ENCODE measurements around the gene B3GAT1.

Gene B3GAT1

DNA sequence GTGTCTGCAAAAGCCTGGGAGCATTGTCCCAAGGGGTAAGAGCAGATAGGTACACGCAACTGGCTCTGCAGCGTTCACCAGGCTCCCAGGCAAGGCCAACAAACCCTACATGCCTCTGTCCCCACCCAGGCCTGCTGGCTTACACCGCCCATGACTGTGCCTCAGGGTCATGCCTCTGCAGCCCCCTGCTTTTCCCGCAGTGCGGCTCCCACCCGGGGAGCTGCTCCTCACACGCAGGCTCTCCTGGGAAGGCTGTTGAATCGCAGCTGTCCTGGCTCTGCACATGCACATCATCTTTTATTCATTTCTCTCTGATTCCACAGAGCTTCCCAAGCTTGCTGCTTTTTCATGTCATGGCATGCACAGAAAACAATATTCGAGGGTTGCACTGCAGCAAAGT is 29.2 kb upstream of the B3GAT1 start:
- no peak for DNase-seq

DNA sequence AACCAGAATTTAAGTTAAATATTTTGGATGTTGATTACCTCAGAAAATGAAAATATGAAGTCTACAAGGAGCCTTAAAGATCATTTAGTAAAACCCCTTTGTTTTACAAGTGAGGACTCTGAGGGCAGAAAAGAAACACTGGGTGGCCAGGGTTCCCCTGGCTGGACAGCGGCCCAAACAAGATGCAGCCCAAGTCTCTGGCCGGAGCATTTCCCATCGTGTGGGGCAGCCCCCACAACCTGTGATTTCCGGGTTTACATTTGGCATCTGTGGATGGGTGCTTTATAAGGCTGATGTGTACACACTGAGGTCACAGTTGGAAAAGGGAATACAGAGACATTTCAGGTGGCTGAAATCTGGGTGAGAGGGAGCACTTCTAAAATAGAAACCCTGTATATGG is 28.8 kb upstream of the B3GAT1 start:
- no peak for DNase-seq

DNA sequence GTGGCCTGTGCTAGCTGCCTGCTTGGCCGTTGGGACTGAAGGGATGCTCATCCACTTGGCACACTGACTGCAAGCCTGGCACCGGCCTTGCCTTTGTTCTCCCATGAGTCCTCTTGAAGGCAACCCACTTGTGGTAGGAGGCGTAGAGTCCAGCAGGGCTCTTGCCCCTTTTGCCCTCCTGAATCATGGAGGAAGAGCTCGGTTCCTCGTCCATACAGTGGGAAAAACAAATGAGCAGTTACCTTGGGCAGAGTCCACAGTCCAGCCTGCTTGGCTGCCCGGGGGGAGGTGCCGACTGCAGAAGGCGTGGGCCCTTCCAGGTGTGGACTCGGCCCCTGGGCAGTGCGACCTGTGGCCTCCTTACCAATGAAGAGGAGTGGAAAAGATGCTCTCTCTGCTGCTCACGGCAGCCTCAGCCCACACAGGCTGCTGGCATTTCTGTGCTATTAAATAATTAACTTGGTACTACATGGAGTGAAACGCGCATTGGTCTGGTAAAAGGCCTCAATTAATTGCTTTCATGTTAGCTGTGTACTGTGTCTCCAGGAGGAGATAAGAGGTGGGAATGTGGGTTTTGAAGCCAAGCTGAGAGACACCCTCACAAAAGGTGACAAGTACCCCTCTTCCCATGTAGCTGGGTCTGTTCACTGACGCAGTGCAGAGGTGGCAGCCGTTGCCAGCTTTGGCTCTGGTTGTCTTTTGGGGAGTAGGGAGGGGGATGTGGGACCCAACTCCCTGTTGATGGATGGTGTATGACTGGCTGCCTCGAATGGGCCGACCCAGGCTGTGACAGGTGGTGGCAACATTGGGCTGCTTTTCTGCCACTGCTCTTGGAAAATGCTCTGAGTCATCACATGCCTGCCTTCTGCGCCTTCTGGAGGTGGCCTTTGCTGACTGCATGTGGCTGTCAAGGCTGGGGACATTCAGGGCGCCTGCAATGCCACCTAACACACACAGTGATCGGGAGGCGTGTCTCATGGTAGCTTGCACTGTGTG is 26.8 kb upstream of the B3GAT1 start:
- DNase-seq = no peak

DNA sequence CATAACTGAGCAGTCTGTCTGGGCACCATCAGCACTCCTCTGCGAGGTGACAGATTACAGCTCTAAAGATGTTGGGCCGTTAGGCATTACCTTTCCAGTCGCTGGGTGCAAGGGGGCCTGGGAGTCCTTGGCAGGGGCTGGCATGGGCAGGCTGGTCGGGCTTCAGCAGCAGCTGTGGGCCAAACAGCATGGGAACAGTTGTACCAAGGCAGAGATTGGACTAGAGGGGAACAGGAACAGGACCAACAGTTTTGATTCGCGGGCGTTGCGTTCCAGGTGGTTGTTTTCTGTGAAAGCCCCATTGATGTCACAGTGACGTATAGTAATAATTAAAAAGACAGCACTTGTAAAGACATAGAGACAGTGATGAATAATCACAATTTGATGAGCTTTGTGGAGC is 25.8 kb upstream of the B3GAT1 start:
- no peak for DNase-seq

DNA sequence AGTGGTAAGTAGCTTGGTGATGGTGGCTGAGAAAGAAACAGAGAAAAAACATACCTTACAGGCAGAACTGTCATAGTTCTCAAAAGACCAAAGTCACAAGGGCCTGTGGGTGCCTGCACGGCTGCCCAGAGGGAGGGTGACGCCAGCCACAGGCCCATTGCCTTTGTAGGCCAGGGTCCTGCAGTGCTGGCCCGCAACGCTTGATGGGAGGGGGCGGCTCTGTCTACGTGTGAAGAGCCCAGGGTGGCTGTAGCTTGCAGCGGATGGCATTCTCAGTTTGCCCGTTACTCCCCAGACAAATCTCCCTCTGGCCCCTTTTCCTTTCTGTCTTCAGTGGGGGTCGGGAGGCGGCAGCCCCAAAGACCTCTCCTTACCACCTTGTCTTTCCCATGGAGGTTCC is 24.7 kb upstream of the B3GAT1 start:
- no peak for DNase-seq

DNA sequence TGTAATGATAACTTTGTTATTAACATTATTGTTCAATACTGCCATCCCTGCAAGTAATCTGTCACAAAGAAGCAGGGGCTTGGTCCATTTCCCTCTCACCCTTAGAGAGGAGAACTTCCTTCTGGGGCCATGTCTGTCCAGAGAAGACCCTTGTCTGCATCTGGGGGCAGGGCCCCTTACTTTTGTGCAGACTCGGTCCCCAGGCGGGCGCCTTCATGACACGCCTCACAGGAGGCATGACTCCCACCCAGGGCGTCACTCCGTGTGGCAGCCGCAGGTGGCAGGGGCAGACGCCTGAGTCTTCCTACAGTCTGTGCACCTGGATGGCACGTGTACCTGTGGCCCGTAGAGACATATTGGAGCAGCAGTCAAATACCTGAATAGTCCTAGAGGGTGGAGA is 21.8 kb upstream of the B3GAT1 start:
- no peak for DNase-seq

DNA sequence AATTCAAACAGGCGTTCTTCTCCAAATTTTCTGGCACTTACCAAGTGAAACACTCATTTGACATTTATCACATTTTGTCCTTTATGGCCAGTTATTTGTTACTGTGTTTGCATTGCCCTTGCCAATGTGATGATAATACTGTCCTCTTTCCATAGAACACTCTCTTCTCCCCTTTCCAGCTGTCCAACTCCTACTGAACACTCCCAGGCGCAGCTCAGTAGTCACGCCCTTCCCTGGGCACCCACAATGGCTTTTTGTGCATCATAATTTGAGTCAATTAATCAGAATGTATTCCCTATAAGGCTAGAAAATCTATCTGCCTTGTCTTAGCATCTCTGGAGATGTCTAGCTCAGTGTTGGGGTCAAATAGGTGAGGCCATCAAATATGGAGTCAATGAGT is 21.2 kb upstream of the B3GAT1 start:
- no peak for DNase-seq

DNA sequence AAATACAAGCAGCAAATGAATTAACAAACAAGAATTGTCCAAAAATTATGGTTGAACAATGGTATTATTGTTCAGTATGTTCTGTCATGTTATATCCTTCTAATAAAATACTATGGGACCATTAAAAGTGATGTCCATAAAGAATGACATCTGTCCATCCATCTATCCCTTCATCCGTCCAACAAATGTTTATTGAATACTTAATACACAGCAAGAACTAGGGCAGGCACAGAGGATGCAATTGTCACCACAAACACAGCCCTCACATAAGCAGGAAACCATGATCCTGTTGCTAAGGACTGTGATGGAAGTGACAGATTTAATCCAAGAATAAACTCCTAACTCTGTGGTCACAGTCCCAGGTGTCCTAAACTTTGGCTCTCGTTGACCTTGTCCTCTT is 20.7 kb upstream of the B3GAT1 start:
- no peak for DNase-seq

DNA sequence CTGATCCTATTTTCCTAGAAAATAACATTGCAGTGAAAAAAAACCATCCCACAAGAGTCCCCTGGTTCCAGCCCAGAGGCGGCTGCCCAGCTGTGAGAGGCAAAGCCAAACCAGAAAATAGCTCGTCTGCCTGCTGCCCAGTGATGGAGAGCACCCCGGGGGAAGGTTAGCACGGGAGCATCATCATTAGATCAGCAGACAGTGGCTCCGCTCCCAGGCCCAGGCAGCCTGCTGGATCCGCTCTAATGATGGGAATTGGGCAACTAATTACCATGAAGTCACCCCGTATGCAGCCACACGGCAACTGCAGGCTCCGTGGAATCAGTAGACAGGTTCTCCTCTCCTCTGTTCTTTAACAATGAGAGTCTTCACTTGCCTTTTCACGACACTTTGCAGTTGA is 17.1 kb upstream of the B3GAT1 start:
- DNase-seq = no peak

DNA sequence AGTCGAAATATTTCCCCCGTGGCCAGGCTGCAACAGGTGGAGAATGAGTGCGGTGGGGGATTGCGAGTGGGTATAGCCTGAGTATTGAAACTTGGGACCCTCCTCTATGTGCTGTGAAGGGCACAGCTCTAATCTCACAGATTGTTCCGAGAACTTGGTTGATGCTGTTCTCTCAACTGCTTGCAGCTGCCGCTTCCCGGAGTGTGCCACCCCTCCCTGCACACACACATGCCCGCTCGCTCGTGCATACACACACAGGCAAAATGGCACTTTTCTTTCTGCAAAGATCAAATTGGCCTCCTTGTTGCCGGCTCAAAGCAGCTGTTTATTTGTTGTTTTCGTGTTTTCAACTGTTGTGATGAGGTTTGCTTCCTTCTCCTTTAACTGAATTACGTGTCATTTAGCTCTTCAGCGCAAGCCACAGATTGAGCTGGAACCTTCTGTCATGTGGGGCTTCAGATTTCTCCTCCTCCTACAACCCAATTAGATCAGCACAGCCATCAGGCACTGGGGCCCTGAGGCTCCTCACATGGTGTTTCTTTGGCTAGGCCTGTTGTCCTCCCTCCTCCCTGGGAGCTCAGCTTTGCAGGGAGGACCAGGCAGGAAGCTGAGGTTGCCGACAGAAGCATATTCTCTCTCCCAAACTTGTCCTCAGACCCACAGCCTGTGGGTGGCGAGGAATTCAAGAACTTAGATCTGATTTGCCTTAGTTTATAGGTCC is 13.9 kb upstream of the B3GAT1 start:
- no peak for DNase-seq

DNA sequence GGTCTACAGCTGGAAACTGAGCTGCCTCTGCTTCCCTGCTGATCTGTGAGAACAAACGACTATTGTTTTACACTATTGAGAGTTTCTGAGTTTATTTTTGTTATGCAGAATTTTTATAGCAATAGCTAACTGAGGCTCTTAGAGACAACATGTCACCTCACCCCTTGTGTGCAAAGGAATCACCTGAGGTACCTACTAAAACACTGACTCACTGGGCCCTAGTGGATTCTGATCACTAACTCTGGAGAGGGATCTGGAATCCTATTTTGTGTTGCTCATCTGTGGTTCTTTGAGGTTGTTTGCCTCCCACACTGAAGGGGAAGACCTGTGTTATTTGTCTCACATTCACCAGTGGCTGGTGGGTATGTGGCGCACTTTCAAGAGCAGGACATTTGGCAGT is 13.4 kb upstream of the B3GAT1 start:
- DNase-seq = no peak

DNA sequence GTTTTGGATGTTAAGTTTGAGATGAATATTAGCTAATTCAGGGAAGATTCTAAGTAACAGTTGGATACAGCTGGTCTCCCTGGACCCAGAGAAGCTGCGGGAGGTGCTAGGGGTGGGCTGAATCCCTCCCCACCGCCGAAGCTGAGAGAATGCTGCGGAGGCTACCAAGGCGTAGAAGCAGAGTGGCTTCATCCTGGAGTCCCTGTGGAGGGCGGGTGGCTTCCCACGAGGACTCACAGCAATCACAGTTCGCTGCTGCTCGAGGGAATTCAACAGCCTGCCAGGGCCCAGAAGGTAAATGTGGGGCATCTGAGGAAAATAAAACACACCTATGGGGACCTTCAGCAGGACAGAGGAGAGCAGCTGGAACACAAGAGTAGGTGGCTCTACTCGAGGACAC is 11.1 kb upstream of the B3GAT1 start:
- no peak for DNase-seq

DNA sequence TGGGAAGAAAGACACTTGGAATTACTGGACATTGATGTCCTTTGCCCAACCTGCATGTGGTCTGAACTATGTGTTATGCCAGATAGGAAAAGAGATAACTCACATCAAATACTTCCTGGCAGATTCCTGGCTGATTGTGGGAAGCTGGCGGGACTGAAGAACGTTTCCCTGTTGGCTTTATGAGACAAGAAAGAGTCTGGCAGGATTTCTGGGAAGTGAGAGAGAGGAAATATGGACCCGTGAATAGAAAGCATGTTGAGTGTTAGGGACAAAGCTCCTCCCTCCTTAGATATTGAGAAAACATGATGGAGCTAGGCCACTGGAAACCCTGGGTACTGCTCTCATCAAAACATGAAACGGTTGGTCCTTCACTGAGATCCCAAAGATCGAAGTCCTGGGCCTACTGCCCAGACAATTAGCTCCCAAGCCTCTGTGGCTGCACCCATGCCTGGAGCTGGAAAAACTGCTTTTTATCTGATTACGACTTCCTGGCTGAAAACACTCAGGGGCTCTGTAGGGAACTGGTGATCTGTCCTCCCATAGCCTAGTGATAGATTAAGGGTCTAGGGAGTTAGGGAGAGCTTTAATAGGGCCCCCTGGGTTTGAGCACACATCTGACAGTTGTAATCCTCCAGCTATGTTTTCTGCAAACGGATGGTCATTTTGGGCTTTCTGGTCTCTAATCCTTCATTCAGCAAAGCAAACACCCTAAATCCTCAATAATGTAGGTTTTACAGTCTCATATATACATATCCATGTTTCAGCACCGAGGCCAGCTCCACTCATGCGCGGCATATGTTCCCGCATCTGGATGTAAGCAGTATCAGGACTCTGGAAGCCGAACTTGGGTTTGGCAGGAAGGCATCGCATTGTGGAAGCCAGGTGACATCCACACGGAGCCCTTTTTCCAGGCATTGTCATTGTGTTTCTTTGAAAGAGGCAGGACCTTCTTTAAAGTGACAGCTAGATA is 6.1 kb upstream of the B3GAT1 start:
- no peak for DNase-seq

DNA sequence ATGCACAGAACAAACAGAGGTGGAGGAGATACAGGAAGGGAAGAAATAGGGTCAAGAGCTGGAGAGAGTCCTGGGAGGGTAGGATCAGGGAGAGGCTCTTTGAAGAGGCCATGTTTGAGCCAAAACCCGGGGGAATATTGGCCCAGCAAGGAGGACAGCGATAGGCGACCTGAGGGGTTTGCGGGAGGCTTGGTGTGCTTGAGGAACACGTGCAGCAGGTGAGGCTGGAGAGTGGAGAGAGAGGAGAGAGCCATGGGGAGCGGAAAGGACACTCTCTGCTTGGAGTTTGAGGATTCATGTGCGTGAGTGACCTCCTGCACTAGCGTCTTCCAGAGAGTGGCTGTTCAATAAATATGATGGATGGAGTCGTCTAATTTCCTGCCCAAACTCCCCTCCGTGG is 4.7 kb upstream of the B3GAT1 start:
- DNase-seq = no peak

DNA sequence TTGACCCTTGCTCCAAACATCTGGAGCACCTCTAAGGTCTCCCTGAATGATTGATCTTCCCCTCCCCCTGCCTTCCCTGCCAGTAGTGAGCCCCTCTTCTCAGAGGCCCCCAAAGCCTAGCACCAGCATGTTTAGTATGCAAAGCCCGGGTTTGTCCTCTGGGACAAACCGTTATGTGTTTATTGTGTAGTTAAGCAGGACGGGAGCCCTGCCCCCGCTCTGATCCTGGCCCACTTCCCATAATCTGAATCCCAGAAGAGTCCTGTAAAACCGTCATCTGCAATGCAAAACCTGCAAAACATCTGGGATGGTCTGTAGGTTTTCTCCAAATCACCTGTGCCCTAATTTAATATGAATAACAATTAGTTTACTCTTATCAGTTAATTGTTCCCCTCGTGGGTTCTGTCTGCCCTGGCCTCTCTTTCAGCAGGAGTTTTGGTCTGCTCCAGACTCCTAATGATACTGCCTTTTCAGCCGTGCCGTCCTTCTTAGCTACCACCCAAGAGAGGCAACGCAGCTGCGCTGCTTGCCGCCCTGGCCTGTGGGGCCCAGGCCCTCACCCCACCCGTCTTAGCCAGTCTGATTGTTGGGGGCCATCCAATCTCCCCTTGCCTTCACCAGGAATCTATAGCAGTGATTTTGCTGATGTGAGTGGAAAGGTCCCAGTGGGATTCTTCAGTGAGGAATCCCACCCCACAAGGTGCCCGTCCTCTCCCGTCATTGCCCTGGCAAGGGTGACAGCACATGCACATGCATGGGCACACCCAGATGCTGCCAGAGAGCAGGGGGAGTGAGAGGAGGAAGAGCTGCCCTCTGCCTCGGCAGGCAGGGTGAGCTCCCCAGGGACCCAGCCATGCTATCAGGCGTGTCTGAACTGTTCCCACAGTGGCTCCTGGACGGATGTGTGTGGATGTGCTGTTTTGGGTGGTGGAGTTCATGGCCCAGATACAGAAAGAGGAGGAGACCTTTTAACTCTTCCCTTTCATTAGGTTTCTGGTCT is 3.0 kb upstream of the B3GAT1 start:
- no peak for DNase-seq

DNA sequence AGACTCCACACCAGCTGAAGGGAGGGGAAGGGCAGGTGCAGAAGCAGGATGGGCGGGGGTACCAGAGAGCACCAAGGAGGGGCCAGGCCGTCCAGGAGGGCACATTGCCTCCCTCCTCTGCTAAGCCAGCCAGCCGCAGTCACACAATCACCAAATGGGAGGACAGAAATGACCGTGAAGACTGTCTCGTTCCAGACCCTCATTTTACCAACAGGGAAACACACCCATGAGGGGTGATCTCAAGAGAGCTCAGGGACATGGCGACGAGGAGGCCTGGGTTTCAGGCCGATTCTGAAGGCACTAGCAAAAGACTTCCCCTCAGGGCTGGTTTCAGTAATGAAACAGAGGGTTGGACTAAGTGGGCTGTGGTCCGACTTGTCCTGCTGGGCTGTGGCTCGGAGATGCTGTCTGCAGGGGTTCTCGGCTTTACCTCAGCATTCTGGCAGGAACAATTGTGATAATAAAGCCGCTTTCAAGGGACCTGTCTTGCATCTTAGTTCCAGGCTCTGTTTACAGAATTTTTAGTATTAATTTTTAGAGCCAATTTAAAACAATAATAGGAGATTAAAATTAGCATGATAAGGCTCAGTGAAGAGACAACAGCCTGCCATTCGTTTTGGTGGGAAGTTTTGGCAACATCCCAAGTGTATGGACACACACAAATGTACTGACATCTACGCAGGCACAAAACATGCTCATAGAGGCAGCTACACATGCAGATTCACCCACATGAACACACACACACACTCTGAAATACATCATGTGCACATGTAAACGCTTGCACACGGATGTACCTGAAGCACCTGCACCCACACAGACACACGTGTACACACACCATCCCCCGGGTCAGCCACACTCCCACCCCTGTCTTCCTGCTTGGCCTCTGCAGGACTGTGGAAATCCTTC is 2.0 kb upstream of the B3GAT1 start:
- DNase-seq = no peak

DNA sequence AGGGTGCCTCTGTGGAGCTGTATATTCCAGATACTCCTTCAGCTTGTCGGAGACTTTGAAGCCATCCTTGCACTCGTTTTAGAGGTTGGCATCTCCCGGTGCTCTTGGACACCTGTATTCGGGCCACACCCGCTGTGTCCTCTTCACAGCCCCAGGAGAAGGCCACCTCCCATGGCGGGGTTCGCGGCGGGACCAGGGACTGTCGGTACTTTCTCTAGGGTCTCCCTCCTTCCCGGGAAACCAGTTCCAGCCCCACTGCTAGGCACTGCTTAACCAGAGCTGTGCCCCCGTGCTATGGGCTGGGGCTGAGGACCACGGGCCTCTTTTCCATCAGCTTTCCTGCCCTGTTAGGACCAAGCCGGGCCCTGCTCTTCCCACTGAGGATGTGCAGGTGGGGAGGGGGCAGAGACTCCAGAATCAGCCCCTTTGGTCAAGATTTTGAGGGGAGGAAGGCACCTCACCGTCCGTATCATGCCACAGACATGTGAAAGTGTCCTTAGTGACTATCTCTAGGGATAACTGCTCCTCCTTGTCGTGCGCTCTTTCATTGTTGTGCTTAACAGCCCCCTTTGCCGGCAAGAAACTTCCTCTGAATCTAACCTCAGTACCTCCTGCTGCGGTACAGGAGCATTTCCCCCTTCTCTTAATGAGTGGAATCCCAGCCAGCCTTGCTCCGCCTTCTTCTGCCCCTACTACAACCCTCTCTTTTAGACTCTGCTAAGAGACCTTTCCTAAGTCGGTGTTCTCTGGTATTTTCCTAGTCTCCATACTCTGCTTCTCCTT is 1.2 kb upstream of the B3GAT1 start:
- DNase-seq = no peak

DNA sequence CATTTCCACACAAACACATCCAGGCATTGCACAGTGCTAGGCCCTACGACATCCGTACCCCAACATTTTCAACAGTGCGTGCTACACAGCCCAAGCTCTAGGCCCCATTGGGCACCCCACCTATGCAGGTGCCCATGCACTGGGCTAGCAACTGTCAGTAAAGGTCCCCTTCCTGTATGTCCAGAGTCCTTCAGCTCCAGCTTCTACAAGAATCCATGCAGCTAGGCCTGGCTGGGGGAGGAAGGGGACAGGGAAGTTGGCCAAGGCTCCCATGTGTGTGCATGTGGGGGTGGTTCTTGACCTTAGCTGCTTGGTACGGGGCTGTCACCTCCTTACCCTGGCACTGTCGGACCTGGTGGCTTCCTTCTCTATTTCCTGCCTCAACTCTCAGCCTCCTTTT is 1.3 kb downstream of the B3GAT1 start:
- no peak for DNase-seq

DNA sequence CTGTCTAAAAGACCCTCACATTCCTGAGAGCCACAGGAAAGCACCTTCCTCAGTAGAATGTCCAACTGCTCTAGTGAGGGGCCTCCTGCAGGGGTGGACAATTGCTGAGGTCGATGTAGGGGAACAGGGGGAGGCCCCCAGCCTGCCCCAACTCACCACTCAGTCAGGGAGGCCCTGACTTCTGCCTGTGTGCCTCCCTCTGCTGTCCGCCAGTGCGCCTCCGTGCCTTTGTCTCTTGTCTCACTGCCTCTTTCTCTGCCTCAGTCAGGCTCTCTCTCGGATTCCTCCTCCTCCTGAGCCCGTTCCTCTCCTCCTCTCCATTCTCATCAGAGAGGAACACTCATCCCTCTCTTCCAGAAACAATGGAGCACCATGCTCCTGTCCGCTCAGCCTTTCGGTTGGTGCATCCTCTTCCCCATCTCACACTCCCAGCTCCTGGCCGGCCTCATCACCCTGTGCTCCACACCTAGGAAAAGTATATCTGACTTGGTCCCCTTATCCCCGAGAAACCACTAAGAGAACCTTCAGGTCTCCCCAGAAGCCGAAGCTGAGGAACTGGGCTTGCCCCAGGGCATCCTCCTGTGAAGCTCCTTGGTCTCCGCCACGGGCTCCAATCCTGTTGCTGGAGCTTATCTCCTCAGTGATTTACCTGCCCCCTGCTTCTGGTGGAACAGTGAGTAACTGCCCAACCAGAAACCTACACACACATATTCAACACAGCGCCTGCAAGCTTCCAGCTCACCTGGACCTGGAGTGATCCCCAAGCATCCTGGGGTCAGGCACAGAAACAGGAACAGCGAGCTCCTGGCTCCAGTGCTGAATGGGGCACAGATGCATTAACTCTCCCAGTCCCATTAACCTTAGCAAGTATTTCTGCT is 2.3 kb downstream of the B3GAT1 start:
- DNase-seq = no peak

All from activated T-cell treated with anti-CD3 and anti-CD28 coated beads for 4 hours (primary cell).